OCI-LY7 (cell line): ENCODE data around the gene MMP1. TPM values are rescaled to one million over a fixed set of nuclear protein-coding genes. Genes with fewer than 3 reads are reported as not detected.

ENCODE experiments used
- BruUV-seq: library from RNA; stranded (reverse); fragments of 400-500 nt; replicated peaks from 2 replicates; lab custom pipeline; 2021; lab: Mats Ljungman, UMichigan
- CTCF ChIA-PET: fragments of 300-600 bp; sonication (Branson Sonifier 250); formaldehyde crosslinking; loops from one replicate; lab custom pipeline; 2022; ENCODE audit warnings: antibody characterized with exemption; ENCODE audit not compliant: unreplicated experiment; lab: Charles Lee
- POLR2A ChIA-PET: fragments of 300-600 bp; sonication (Branson Sonifier 250); formaldehyde crosslinking; loops from one replicate; lab custom pipeline; 2022; ENCODE audit warnings: antibody characterized with exemption; lab: Charles Lee
- DNase-seq: peaks from one replicate; pipeline ENCODE4 v3.0.0-alpha.2; 2015; ENCODE audit warnings: low spot score
- H2AFZ ChIP-seq: fragments of 200-600 bp; sonication (generic), shearing (Covaris generic); 2 replicates; pipeline ENCODE4 v1.6.1; 2014; ENCODE audit warnings: mild to moderate bottlenecking, antibody characterized with exemption, low read length, moderate library complexity
- H3K27ac ChIP-seq: fragments of 200-600 bp; sonication (generic); 2 replicates; pipeline ENCODE4 v1.5.1; 2014; ENCODE audit warnings: mixed run types, low read depth, mild to moderate bottlenecking, moderate library complexity, low read length, inconsistent platforms; ENCODE audit not compliant: poor library complexity, severe bottlenecking
- H3K36me3 ChIP-seq: fragments of 200-600 bp; sonication (generic); 2 replicates; pipeline ENCODE4 v1.6.1; 2014; ENCODE audit warnings: mild to moderate bottlenecking, antibody characterized with exemption, low read length, moderate library complexity, mixed read lengths; ENCODE audit not compliant: insufficient read depth
- H3K4me1 ChIP-seq: fragments of 200-600 bp; sonication (generic); 2 replicates; pipeline ENCODE4 v1.5.1; 2014; ENCODE audit warnings: mild to moderate bottlenecking, low read length; ENCODE audit not compliant: insufficient read depth, poor library complexity, severe bottlenecking
- H3K4me2 ChIP-seq: fragments of 200-600 bp; sonication (generic); 2 replicates; pipeline ENCODE4 v1.6.1; 2014; ENCODE audit warnings: mild to moderate bottlenecking, low read length
- H3K4me3 ChIP-seq: fragments of 200-600 bp; sonication (generic); 2 replicates; pipeline ENCODE4 v1.5.1; 2014; ENCODE audit warnings: mild to moderate bottlenecking, low read depth, low read length; ENCODE audit not compliant: poor library complexity, severe bottlenecking
- H3K79me2 ChIP-seq: fragments of 200-600 bp; sonication (generic); 2 replicates; pipeline ENCODE4 v1.6.1; 2016; ENCODE audit warnings: low read depth, mild to moderate bottlenecking, low read length, moderate library complexity, mixed read lengths; ENCODE audit not compliant: insufficient read depth
- H3K9me2 ChIP-seq: fragments of 200-600 bp; sonication (generic); 2 replicates; pipeline ENCODE4 v1.6.1; 2016; ENCODE audit warnings: mild to moderate bottlenecking, low read length, mixed read lengths; ENCODE audit not compliant: insufficient read depth
- H3K9me3 ChIP-seq: fragments of 200-600 bp; sonication (generic); 2 replicates; pipeline ENCODE4 v1.6.1; 2014; ENCODE audit warnings: mild to moderate bottlenecking, mixed run types, low read length, mixed read lengths
- H4K20me1 ChIP-seq: fragments of 200-600 bp; sonication (generic); 2 replicates; pipeline ENCODE4 v1.6.1; 2014; ENCODE audit warnings: mild to moderate bottlenecking, antibody characterized with exemption, low read length, moderate library complexity, mixed read lengths; ENCODE audit not compliant: insufficient read depth
- CTCF ChIP-seq: fragments of 200-600 bp; sonication (generic); conservative IDR thresholded peaks from 2 replicates; pipeline ENCODE4 v1.5.1; 2014; ENCODE audit warnings: mild to moderate bottlenecking, antibody characterized with exemption, low read length, moderate library complexity, mixed read lengths
- EZH2phosphoT487 ChIP-seq: fragments of 200-600 bp; sonication (generic); IDR thresholded peaks from 2 replicates; pipeline ENCODE4 v1.6.1; 2018; ENCODE audit warnings: low read depth, borderline replicate concordance, mild to moderate bottlenecking, mixed run types, antibody characterized with exemption, low read length, moderate library complexity, mixed read lengths
- intact Hi-C: fragments of 100-400 bp; cut with micrococcal nuclease; formaldehyde crosslinking; loops from one replicate; pipeline ENCODE4 v1.10.0; 2022; ENCODE audit not compliant: unreplicated experiment
- total RNA-seq, 2 experiments: library from RNA; depleted of rRNA in 1 of 2; stranded (reverse); fragments of >200 nt in 1 of 2; shearing (Covaris generic) in 1 of 2; gene quantifications; 2 replicates each; pipeline ENCODE4 v1.2.3, GENCODE V29; 2014 to 2022

The MMP1 gene
- total RNA-seq, 2 experiments from 2014 or later: not detected

GRCh38 chr11:102837156-102837555 is 39.2 kb upstream of the MMP1 start:
- Histone ChIP-seq H3K4me3 (no peak overlapping the region), H3K79me2 (no peaks in the 10 kb centered on the region), H3K9me3 (no peaks in the 10 kb centered on the region), H4K20me1 (no peaks in the 10 kb centered on the region), H2AFZ (no peak overlapping the region), H3K4me2 (no peak overlapping the region), H3K4me1 (no peaks in the 10 kb centered on the region), H3K9me2 (no peaks in the 10 kb centered on the region), H3K27ac (no peak overlapping the region), H3K36me3 (no peaks in the 10 kb centered on the region)
- no TSS peak for BruUV-seq
- no peak for TF ChIP-seq CTCF
- no peak for TF ChIP-seq EZH2phosphoT487
- POLR2A ChIA-PET: interaction anchor here (1.8 kb wide), 1 partner anchor 9 kb away, joined by 5 read pairs; no protein-coding TSS in a partner anchor
- intact Hi-C loops: no loop called here
- no peak for DNase-seq
- CTCF ChIA-PET: no interaction called here

DNA sequence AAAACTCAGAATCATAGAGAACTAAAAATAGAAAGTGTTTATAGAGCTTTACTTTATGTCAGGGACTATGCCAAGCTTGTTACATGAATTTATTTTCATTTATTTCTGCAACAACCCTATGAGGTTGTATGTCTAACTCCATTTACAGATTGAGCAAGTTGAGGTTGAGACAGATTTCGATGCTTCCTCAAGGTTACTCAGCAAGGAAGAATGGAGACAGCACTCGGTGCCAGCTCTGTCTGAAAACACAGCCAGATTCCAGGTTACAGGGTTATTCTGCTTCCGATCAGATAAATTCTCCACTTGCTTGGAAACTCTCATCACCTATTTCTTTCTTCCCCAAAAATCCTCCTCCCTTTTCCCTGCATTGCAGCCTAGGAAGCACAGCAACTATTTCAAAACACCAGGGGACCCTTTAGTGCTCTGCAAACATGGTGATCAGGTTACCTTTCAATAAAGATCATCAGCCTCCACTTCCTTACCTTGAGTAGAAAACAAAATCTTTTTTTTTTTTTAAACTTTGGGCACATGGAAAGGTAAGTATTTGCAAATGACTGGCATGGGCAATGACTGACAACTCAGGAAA is 38.4 kb upstream of the MMP1 start:
- no peaks in the 10 kb centered on the region for H3K9me3 ChIP-seq
- TF ChIP-seq EZH2phosphoT487 (no peak), CTCF (no peak)
- CTCF ChIA-PET: no interaction called here
- no peaks in the 10 kb centered on the region for H3K79me2 ChIP-seq
- BruUV-seq: no TSS peak
- H3K36me3 ChIP-seq: no peaks in the 10 kb centered on the region
- POLR2A ChIA-PET: interaction anchor here (1.8 kb wide), 1 partner anchor 10 kb away, joined by 5 read pairs; no protein-coding TSS in a partner anchor
- no peaks in the 10 kb centered on the region for H3K9me2 ChIP-seq
- H3K4me3 ChIP-seq: no peak overlapping the region
- DNase-seq: no peak
- no peaks in the 10 kb centered on the region for H3K4me1 ChIP-seq
- H2AFZ ChIP-seq: no peak overlapping the region
- no peak overlapping the region for H3K4me2 ChIP-seq
- intact Hi-C loops: no loop called here
- no peak overlapping the region for H3K27ac ChIP-seq
- H4K20me1 ChIP-seq: no peaks in the 10 kb centered on the region

DNA sequence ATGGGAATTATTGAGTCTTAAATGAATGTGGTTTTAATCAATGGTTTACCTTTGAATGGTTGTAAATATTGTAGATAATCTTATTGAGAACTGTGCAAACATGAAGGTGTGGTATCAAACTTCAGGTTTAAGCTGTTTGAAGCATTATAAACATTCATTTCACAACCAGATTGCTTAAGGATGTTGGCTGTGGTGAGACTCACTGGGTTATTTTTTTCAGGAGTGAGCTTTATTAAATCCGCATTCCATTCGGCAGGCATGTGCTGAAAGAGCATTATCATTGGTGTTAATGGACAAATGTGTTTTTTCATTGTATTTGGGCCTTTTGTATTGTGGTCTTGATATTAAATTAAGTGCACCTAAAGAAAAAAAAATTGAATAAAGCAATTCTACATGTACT is 35.8 kb upstream of the MMP1 start:
- ChIA-PET POLR2A (no interaction called here), CTCF (no interaction called here)
- no peaks in the 10 kb centered on the region for H4K20me1 ChIP-seq

More for the DNA sequence above, 35.8 kb upstream of the MMP1 start:
- Histone ChIP-seq H3K9me2 (no peaks in the 10 kb centered on the region), H3K79me2 (no peaks in the 10 kb centered on the region), H2AFZ (no peak overlapping the region), H3K4me1 (no peaks in the 10 kb centered on the region), H3K9me3 (no peaks in the 10 kb centered on the region), H3K36me3 (no peaks in the 10 kb centered on the region), H3K4me2 (no peak overlapping the region), H3K27ac (no peak overlapping the region), H3K4me3 (no peak overlapping the region)
- no peak for DNase-seq
- intact Hi-C loops: no loop called here
- TF ChIP-seq EZH2phosphoT487 (no peak), CTCF (no peak)
- BruUV-seq: no TSS peak
